Globus pallidus (tissue), 1 donor: Measurements from ENCODE around the gene PLB1.

ENCODE experiments used
- DNase-seq: peaks from one replicate; pipeline ENCODE4 v3.0.0-alpha.2; 2015; ENCODE audit warnings: low spot score

Gene PLB1

DNA sequence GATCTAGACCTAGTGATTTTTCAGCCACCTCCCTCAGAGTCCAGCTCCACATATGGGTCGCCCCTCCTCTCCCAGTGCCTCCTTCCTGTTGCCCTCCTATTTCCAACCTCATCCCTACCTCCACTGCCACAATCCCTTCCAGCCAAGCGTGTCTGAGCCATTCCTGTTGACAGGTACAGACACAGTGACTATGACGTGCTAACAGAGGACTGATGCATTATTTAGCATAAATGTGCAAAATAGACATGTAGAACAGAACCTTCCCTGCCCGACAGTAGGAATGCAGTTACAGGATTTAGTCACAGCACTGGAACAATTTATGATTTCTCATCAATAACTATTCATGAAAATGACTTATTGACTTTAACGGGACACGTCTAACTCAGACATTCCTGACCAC is 171.4 kb downstream of the PLB1 start:
- no peak for DNase-seq

DNA sequence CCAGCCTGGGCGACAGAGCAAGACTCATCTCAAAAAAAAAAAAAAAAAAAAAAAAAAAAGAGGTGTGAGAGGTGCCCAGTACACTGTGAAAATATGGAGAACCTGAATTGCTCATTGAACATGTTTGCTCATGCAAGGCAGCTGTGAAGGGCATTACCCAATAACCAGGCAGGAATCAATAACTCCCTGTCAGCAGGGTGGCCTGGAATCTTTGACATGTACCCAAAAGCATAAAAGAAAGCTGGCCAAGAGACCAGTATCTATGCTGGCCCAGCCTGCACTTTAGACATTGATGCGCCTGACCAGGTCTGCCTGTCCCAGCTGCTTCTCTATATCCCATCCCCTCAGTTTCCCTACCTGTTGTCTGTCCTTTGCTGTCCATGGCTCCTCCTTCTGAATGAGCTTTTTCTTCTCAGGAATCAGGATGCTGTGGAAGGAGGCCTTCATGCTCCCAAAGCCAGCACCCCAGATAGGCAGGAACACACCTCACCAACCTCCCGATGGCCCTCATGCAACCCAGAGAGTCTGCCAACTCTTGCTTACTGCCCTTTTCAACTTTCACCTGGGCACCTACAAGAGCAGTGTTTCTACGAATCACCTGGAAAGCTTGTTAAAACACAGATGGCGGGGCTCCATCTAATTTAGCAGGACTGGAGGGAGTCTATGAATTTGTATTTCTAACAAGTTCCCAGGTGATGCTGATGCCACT is 172.4 kb downstream of the PLB1 start:
- no peak for DNase-seq

DNA sequence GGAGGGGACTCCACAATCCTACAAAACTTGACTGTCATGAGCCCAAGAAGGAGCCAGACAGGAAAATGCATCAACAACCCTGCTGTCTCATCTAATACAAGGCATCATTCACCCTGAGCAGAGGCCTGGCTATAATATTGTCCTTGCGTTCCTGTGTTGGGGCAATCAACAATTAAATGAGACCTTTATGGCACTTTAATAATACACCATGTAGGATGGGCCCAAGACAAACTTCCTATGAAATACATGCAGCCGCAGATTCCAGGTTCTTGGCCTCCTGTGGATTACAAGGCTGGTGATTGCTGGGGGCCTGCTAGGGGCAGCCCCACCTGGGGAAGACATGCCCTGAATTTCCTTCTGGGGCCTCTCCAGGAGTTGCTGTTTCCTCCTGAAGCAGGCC is 173.0 kb downstream of the PLB1 start:
- no peak for DNase-seq

DNA sequence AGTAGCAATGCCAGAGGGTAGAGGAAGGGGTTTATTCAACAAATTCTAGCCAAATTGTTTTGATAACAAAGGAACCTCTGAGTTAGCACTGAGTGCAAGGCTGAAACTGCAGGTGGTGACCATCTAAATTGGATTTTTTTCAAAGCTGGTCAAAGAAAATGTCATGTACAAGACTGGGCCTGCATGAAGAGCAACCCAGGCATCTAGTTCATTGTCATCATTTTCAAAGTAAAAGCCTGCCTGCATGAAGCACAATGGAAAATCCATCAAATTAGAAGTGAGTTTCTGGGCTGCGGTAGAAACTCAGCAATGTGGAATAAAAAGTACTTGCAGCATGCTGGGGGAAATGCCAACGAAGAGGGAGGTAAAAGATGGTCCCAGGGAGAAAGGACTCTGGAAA is 175.0 kb downstream of the PLB1 start:
- DNase-seq = no peak

DNA sequence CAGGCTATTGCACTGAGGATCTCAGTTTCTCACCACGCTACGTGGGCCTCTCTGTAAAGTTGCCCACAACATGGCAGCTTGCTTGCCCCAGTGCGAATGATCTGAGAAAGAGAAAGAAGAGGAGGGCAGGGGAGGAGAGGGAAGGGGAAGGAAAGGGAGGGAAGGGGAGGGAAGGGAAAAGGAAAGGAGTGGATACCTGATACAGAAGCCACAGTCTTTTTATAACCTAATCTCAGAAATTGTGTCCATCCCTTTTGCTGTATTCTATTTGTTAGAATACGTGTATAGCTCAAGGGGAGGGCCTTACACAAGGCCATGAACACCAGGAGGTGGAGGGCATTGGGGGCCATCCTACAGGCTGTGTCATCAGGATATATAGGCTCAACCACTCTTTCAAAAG is 177.5 kb downstream of the PLB1 start:
- DNase-seq = no peak

DNA sequence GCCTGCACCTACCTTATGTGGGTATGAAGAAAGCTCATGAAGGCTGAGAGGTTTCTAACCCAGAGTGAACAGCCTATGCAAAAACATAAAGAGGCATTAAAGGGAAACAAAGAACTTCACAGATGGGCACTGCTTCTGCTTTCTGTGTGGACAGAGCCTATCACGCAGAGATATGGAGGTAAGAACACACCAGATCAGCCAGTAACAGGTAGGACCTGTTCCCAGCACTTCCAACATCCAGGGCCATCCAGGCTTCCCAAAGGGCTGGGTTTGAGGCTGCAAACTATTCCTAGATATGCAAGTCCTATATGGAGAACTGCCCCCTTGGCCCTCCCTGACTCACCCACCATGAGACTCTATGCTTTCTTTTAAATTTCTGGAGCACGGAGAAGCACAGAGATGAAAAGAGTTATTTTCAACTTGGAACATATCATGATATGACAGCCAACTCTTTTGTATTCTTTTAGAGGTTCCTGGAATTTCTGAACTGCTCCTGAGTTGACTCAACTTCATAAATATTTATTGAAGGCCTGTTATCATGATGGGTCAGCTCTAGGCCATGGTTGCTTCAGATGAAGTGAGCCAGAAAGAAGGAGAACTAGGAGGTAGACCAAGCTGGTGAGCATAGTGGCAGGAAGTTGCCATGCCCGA is 178.3 kb downstream of the PLB1 start:
- no peak for DNase-seq

DNA sequence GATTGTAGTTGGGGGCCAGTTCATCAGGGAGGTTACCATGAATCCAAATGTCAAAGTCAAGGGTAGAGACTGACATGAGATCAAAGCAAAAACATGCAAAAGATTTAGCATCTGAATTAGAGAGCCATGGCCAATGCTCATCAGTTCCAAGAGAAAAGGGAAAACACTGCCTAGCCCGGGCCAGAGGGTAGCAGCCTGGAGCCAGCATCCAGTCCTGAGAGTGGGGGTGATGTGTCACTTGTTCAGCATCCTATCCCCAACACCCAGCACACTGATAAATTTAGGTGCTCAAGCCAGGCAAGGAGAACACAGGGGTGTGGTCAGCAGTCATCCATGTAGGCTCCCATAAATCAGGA is 178.8 kb downstream of the PLB1 start:
- DNase-seq = no peak

DNA sequence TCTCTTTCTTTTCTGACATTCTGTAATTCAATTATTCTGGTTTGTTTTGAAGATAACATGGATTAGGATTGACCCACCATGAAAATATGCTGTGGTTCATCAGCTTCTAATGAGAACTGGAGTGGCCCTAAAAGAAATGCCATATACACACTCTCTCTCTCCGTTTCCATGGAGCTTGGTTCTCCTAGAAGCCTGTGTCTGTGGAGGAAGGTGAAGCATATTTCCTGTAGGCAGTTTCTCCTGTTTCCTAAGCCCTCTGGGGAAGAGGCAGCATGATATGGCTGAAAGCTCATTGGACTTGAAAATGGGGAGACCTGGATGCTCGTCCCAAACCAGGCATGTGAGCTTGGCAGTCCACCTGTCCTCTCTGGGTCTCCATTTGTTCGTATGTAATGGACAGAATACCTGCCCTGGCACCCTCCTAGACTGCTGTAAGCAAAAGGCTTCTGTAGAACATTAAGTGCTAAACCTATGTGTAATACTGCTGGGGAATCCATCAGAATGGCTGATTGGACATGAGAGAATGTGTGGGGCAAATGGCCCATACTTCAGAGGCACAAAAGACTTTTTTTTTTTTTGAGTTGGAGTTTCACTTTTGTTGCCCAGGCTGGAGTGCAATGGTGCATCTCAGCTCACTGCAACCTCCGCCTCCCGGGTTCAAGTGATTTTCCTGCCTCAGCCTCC is 180.4 kb downstream of the PLB1 start:
- no peak for DNase-seq

DNA sequence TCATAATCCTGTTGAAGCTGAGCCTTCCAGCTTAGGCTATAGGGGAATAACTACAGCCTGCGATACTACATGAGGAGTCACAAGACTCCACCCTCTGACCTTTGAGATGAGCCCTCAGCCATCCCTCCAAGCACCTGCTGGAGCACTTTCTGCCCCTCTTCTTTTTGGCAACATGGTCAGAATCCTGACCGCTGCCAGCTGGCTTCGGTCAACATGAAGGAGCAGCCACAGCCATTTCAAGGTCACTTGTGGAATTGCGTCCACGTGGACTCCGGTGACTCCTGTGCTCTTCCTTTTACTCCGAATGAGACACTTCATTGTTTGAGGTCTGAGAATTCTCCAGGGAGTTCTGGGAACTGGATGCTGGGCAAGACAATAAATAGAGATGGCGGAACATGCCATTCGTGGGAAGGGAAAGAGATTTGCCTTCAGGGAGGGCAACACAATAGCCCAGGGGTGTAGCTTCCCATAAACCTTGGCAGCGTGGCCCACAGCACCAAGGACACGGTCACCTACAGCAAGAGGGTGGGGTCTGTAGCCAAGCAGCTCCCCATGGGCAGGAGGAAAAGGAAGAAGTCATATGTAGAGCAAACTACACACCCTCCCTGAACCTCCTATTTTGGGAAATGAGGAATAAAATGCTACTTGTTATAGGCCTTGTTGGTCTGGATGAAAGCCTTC is 182.5 kb downstream of the PLB1 start:
- no peak for DNase-seq

DNA sequence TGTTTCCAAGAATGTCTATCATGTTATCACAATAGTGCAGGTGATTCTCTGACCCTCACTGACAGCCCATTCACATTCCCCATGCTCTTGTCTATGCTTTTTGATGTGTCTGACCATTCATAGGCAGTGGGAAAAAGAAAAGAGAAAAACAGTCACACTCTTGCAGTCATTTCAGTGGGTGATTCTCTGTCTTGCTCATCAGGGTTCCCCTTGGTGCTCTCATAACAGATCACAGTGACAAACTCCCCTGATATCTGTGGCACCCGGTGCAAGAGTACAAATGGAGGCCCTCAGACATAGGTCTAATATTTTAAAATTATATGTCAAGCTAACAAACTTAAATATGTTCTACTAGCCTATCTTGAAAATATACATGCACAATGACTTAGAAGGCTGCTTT is 183.1 kb downstream of the PLB1 start:
- DNase-seq = no peak

DNA sequence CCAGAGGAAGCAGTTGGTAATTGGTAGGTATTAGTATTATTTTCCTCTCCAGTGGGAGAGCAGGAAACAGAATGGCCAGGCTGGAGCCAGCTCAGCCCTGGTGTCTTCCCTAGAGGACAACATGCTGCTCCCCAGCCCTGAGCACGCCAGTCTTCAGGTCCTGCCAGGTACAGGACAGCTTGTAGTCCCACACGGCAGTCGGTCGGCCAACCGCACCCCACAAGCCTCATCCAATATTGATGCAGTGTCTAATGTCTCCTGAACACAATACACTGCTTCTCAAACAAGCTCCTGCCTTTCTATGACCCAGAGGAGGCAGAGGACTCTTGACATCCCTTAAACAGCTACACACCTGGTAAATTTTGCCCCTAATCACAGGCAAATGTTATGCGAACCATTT is 184.8 kb downstream of the PLB1 start:
- DNase-seq = no peak

DNA sequence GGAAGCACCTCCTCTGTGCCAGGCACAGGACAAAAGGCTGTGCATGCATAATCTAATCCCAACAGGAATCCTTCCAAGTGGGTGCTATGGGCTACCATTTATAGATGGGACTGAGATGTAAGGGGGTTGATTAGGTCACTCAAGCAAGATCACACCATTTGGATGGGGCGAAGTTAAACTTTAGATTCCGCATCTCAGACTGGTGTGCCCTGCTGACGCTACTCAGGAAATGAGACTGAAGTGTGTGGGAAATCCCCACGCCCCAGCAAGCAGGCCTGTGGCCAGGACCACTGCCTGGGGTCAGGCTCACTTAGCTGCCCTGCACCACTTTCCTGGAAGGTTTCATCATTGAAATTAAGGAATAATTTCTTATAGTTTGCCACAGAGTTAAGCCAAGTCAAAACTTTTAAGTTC is 185.3 kb downstream of the PLB1 start:
- peak; percentile 20 for DNase-seq

DNA sequence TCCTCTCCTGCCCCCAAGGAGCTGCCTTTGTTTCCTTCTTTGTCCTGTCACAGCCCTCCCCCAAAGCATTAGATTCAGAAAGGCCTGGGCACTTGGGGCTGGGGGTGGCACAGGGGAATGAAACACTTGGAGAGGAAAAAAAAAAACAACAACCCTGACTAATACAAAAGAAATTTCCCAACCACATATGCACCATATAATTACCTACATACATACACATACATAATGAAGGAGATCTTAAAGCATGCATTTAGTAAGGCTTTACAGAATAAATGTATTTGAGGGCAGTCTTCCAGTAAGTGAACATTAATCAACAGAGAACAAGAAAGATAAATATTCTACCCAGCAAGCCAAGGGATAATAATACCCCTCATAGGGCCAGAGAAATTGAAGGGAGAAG is 185.7 kb downstream of the PLB1 start:
- no peak for DNase-seq

DNA sequence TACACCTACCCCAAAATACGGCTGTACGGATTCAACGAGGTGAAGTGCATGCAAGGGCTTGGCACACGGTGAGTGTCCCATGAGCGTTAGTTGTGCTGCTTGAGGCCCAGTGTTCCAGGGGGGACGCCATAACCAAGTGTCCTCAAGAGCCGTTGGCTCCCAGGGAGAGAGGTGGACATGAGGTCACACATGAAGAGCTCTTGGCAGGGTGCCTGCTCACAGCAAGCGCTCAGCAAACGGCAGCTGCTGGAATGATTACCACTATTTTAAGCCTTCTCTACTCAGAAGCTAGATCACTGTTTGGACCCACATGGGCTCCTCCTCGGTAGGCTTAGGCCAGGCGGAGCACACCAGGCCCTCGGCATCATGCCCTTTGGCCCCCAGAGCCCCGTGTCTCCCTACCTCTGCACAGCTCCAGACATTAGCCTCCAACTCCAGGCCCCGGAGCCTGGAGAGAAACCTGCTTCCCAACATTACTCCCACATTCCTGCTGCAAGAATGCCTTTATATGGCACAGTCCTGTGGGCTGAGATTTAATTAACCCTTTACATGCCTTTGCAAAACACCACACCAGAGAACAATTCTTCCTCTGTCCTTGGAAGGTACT is 187.3 kb downstream of the PLB1 start:
- DNase-seq = peak; percentile 38

DNA sequence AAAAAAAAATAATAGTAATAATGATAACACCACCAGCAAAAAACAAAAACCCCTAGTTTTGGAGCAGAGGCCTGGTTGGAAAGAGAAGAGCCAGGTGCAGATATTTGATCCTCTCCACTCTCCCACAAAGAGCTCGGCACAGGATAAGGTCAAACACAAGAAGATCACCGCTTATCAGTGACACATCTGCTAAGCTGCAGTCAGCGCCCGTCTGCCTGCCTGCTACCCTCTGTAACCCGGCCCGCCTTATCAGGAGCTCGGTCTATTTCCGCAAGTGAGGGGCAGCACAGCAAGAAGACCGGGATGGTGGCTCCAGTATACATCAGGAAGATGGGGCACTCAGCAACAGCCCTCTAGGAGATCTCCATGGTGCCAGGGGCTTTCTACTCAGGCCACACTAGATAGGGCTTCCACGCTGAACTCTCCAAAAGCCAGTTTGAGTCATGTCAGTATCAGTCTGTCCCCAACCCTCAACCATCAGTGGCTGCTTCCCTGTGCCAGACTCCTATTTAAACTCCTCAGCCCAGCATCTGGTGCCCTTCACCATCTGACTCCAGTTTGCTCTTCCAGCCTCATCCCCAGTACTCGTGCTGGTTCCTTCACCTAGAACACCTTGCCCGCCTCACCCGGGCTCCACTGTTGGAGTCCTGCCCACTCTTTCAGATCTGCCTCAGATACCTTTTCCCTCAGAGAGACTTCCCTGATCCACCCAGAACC is 188.4 kb downstream of the PLB1 start:
- no peak for DNase-seq

DNA sequence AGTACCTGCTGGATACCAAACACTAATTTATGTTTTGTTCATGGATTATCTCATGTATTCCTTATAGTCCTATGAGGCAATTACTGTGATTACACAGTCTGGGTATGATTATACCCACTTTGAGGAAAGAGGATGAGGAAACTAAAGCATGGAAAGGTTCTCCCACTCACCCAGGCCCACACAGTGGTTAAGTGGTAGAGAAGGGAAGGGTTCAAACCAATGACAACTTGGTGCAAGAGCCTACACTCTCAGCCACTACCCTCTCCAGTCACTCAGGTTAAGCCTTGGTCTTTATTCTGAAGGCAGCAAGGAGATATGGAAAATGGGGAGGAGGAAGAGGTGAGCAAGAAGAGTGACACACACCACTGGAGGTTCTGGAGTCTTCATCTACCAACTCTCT is 191.3 kb downstream of the PLB1 start:
- no peak for DNase-seq

DNA sequence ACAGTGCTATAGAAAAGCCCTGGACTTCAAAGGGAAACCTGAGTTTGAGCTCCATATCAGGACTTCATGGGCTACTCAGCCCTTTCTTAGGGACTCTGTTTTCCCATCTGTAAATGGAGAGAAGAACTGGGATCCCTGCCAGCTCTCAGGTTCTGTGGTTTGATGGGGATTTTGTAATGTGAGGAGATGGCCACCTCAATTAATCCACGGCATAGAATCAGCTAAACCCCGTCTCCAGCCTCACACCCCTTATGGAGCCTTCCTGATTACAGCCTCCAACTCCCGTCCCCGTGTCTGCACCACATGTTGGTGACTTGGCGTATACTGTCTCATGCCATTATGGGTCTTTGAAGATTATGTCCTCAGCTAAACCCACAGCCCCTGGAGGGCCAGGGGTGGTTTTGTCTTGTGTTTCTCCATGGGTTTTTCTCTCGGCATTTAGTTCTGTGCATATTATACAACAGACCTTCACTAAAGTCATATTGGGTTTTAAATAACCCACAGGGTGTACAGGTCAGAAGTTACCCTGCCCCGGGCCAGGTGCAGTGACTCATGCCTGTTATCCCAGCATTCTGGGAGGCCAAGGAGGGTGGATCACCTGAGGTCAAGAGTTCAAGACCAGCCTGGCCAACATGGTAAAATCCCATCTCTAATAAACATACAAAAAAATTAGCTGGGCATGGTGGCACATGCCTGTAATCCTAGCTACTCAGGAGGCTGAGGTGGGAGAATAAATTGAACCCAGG is 192.0 kb downstream of the PLB1 start:
- no peak for DNase-seq

DNA sequence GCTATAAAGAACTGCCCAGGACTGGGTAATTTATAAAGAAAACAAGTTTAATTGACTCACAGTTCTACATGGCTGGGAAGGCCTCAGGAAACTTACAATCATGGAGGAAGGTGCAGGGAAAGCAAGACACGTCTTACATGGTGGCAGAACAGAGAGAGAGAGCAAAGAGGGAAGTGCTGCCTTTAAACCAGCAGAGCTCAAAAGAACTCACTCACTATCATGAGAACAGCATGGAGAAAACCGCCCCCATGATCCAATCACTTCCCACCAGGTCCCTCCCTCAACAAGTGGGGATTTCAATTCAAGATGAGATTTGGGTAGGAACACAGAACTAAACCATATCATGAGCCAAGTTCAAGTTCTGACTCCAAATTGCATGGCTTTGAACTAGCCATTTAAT is 193.0 kb downstream of the PLB1 start:
- no peak for DNase-seq

DNA sequence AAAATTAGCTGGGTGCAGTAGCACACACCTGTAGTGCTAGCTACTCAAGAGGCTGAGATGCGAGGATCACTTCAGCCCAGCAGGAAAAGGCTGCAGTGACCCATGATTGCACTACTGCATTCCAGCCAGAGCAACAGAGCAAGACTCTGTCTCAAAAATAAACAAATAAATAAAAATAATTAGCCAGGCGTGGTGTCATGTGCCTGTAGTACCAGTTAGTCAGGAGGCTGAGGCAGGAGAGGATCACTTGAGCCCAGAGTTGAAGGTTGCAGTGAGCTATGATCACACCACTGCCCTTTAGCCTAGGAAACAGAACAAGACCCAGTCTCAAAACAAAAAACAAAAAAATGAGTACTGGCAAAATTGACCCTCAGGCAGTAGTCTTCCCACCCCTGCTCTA is 193.9 kb downstream of the PLB1 start:
- no peak for DNase-seq

DNA sequence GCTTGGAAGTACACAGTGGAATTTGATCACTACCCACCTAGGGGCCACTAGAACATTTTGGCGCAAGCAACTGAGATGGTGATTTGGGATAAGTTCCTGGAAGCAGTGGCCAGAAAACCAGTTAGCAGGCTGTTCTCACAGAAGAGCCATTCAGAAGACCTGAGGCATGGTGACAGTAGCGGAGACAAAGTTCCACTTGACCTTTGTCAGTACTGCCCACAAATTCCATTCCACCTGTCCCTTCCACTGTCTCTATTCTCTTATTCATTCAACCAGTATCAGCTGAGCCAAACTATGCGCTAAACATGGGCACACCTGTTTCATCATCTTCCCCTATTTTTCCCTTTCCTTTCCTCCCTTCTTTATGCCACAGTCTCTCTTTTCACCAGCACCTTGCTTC is 196.6 kb downstream of the PLB1 start:
- no peak for DNase-seq

DNA sequence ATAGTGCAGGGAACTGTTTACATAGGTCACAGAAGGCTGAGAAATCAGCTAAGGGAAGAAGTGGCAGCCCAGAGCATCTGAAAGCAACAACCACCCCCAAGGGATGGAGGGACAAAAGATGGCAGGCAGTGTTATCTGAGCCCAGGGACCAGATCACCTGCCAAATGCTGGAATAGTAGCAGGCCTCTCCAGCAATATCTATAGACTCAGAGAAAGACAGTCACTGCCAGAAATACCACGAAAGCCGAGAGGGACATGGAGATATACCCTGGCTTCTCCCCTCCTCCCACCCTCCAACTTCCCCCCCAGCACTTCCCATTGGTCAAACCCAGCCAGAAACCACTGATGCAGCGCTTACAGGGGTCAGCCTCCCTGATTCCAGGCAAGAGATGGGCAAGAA is 197.4 kb downstream of the PLB1 start:
- DNase-seq = no peak
